CD4-positive, alpha-beta T cell (primary cell): ENCODE measurements around the gene ILDR1. TPM values are rescaled to one million over a fixed set of nuclear protein-coding genes. Genes with fewer than 3 reads are reported as not detected.

Experiments used
- ATAC-seq: fragments of 200-7000 bp; cut with Tn5 transposase; one replicate; pipeline ENCODE4 v1.10.0; 2022; ENCODE audit warnings: mild to moderate bottlenecking; ENCODE audit not compliant: poor library complexity
- CTCF ChIA-PET: fragments of 350-600 bp; sonication (Branson Sonifier 250); formaldehyde crosslinking; loops from one replicate; lab custom pipeline; 2021; ENCODE audit warnings: antibody characterized with exemption, inconsistent platforms; lab: Charles Lee
- POLR2A ChIA-PET: fragments of 350-600 bp; sonication (Branson Sonifier 250); formaldehyde crosslinking; loops from one replicate; lab custom pipeline; 2021; ENCODE audit warnings: antibody characterized with exemption, inconsistent platforms; lab: Charles Lee
- DNase-seq, 14 experiments: peaks; one replicate each; pipeline ENCODE4 v3.0.0-alpha.2; 2013 to 2020; ENCODE audit warnings: mixed read lengths in 2 of 14
- H3K27ac ChIP-seq, 2 donors: one replicate each; pipeline versions ENCODE4 v1.5.1 to v1.7.0; 2013; ENCODE audit warnings: low read length in 2 of 2, low read depth in 1 of 2, mild to moderate bottlenecking in 1 of 2
- H3K27me3 ChIP-seq, 2 experiments: 1 replicate in 1 of 2; 2 replicates in 1 of 2; pipeline versions ENCODE4 v1.6.1 to v1.7.0; 2013; ENCODE audit warnings: low read length in 2 of 2, control low read depth in 1 of 2, mild to moderate bottlenecking in 1 of 2, moderate library complexity in 1 of 2; ENCODE audit not compliant: insufficient read depth in 2 of 2, control insufficient read depth in 1 of 2
- H3K36me3 ChIP-seq: one replicate; pipeline ENCODE4 v1.6.1; 2013; ENCODE audit warnings: low read length, control low read depth; ENCODE audit not compliant: insufficient read depth
- H3K4me1 ChIP-seq: one replicate; pipeline ENCODE4 v1.6.1; 2013; ENCODE audit warnings: low read length, control low read depth; ENCODE audit not compliant: insufficient read depth
- H3K4me3 ChIP-seq: one replicate; pipeline ENCODE4 v1.5.1; 2013; ENCODE audit warnings: mild to moderate bottlenecking, low read length, moderate library complexity
- H3K9me3 ChIP-seq, 2 experiments: 1 replicate in 1 of 2; 2 replicates in 1 of 2; pipeline versions ENCODE4 v1.6.1 to v1.7.0; 2013; ENCODE audit warnings: low read length in 2 of 2, mild to moderate bottlenecking in 2 of 2, control low read depth in 1 of 2, moderate library complexity in 1 of 2; ENCODE audit not compliant: control insufficient read depth in 1 of 2, insufficient read depth in 1 of 2
- H3K27ac Mint-ChIP-seq: one replicate; pipeline ENCODE4 v1.8.0; 2020; ENCODE audit warnings: mixed read lengths
- H3K27me3 Mint-ChIP-seq: one replicate; pipeline ENCODE4 v1.8.0; 2021; ENCODE audit warnings: mixed read lengths
- H3K36me3 Mint-ChIP-seq: one replicate; pipeline ENCODE4 v1.8.0; 2021; ENCODE audit warnings: low read depth, mixed read lengths
- H3K4me1 Mint-ChIP-seq: one replicate; pipeline ENCODE4 v1.8.0; 2021; ENCODE audit warnings: low read depth, mixed read lengths
- H3K4me3 Mint-ChIP-seq: one replicate; pipeline ENCODE4 v1.8.0; 2020; ENCODE audit warnings: mild to moderate bottlenecking, mixed read lengths
- H3K9me3 Mint-ChIP-seq: one replicate; pipeline ENCODE4 v1.8.0; 2020; ENCODE audit warnings: mixed read lengths
- CTCF ChIP-seq: fragments of 200-600 bp; IDR thresholded peaks from one replicate; pipeline ENCODE4 v1.8.0; 2022; ENCODE audit warnings: antibody characterized with exemption, mild to moderate bottlenecking
- intact Hi-C, 2 experiments: fragments of 100-400 bp; cut with DNase I in 1 of 2; cut with micrococcal nuclease in 1 of 2; formaldehyde crosslinking; loops; one replicate each; pipeline versions ENCODE4 v1.15.1 to v1.9.0; 2023 to 2025; cut with DNase I, micrococcal nuclease
- total RNA-seq, 174 experiments: library from RNA in 2 of 174; stranded (reverse) in 2 of 174; gene quantifications; one replicate each; pipeline ENCODE4 v1.2.3 and lab custom pipeline; 2021 to 2026

Gene ILDR1
- total RNA-seq, 2 experiments from 2014 or later, result not detected

DNA sequence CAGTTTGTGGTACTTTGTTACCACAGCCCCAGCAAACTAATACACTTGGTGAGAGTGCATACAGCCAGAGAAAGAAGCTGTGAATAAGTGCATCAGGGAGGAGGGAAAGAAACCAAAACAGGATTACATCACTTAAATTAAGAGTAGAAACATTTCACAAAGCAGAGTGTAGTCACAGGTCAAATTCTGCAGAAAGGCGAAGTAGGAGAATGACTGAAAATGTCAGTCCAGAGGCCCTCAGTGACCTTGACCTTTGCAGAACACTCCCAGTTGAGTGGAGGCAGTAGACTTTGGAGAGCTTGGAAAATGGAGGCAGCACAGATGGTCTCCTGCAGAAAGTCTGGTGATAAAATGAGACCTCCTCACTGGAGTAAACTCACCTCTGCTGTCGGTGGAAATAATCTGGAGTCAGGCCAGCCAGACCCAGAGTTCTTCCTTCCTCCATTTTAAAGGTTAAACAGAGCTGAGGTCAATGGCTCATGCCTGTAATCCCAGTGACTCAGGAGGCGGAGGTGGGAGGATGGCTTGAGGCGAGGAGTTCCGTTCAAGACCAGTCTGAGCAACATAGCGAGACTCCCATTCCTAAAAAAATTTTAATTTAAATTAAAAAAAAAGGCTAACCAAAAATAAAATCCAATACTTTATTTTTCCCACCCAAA, 38.1 kb upstream of the ILDR1 start:
- Mint-ChIP-seq H3K36me3 (no peaks in the 10 kb centered on the region), H3K27me3 (peaks cover 18% of the 10 kb centered on the region), H3K4me1 (no peaks in the 10 kb centered on the region), H3K4me3 (no peak overlapping the region), H3K27ac (no peak overlapping the region), H3K9me3 (no peaks in the 10 kb centered on the region)
- ATAC-seq (no peak), DNase-seq (peak in 1 of 14 experiments; percentile 37)
- H3K4me1 ChIP-seq, result no peaks in the 10 kb centered on the region
- no peak for TF ChIP-seq CTCF
- H3K9me3 ChIP-seq, result no peaks in the 10 kb centered on the region
- CTCF ChIA-PET, result no interaction called here
- no peak overlapping the region for H3K4me3 ChIP-seq
- peaks cover under 1 to 4% of the 10 kb centered on the region in 2 experiments for H3K27me3 ChIP-seq
- H3K27ac ChIP-seq, result no peak overlapping the region
- POLR2A ChIA-PET, result no interaction called here
- no peaks in the 10 kb centered on the region for H3K36me3 ChIP-seq
- intact Hi-C loops, result no loop called here

- no peak overlapping the region for H3K27ac Mint-ChIP-seq
Observed at GRCh38 chr3:122058294-122058693, 36.2 kb upstream of the ILDR1 start.

DNA sequence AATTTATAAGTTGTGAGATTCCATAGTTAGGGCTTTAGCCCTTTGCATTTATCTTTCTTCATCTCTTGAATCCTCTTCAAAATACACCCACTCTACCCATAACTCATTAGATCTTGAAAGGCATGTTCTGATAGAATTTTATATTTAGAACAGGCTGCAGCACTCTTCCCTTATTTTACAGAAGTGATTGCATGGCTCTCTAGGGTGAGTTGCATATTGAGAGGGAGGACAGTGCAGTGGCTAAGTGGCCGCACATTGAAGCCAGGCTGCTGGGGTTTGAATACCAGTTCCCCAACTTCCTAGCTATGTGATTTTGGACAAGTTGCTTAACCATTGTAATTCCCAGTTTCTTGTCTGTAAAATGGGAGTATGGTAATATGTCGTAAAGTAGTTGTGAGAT, 35.6 kb upstream of the ILDR1 start:
- POLR2A ChIA-PET, result no interaction called here
- Histone ChIP-seq H3K4me3 (no peak overlapping the region), H3K27me3 (peaks cover 4% of the 10 kb centered on the region in 2 experiments), H3K36me3 (no peaks in the 10 kb centered on the region), H3K4me1 (no peaks in the 10 kb centered on the region), H3K27ac (no peak overlapping the region), H3K9me3 (no peaks in the 10 kb centered on the region)
- Mint-ChIP-seq H3K4me3 (no peak overlapping the region), H3K36me3 (no peaks in the 10 kb centered on the region), H3K9me3 (no peaks in the 10 kb centered on the region), H3K27me3 (peaks cover 32% of the 10 kb centered on the region), H3K27ac (no peak overlapping the region), H3K4me1 (no peaks in the 10 kb centered on the region)
- no peak for TF ChIP-seq CTCF
- intact Hi-C loops, result no loop called here
- CTCF ChIA-PET, result no interaction called here
- DNase-seq (no peak), ATAC-seq (no peak)

More at GRCh38 chr3:122058294-122058693, 36.2 kb upstream of the ILDR1 start:
- no peak overlapping the region for H3K4me3 ChIP-seq
- no peaks in the 10 kb centered on the region for H3K4me1 ChIP-seq
- H3K36me3 ChIP-seq, result no peaks in the 10 kb centered on the region
- H3K9me3 Mint-ChIP-seq, result no peaks in the 10 kb centered on the region
- CTCF ChIA-PET, result no interaction called here
- H3K9me3 ChIP-seq, result no peaks in the 10 kb centered on the region
- peaks cover 4% of the 10 kb centered on the region in 2 experiments for H3K27me3 ChIP-seq
- H3K36me3 Mint-ChIP-seq, result no peaks in the 10 kb centered on the region
- TF ChIP-seq CTCF, result no peak
- ATAC-seq, result no peak
- H3K4me1 Mint-ChIP-seq, result no peaks in the 10 kb centered on the region
- peaks cover 28% of the 10 kb centered on the region for H3K27me3 Mint-ChIP-seq
- H3K4me3 Mint-ChIP-seq, result no peak overlapping the region
- intact Hi-C loops, result no loop called here
- no peak overlapping the region for H3K27ac ChIP-seq
- POLR2A ChIA-PET, result no interaction called here
- no peak for DNase-seq
